Measurements from ENCODE around the gene FRMD4A. TPM values are rescaled to one million over a fixed set of nuclear protein-coding genes. Genes with fewer than 3 reads are reported as not detected.
"Not testable (repeated sequence)": the region's sequence is repeated elsewhere in the genome, so short reads cannot be mapped to it uniquely, and the experiment has no call there.

The FRMD4A gene
- total RNA-seq, 1 experiment from 2014 or later = 8.8 TPM

DNA sequence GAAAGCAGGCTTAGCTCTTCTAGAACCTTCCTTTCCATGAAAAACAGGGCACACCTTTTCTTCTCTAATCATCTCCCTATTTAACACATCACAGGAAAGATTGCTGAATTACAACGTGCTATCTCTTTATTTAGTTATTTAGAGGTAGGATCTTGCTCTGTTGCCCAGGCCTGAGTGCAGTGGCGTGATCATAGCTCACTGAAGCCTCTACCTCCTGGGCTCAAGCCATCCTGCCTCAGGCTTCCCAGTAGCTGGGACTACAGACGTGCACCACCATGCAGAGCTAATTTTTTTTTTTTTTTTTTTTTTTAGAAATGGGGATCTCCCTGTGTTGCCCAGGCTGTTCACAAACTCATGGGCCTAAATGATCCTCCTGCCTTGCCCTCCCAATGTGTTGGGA lies 492.8 kb downstream of the FRMD4A start:
- no peaks in the 10 kb centered on the region for H3K27me3 ChIP-seq
- no peak overlapping the region for H3K4me3 ChIP-seq
- H3K36me3 ChIP-seq = no peaks in the 10 kb centered on the region
- DNase-seq = no peak
- H3K9me3 ChIP-seq = no peaks in the 10 kb centered on the region

DNA sequence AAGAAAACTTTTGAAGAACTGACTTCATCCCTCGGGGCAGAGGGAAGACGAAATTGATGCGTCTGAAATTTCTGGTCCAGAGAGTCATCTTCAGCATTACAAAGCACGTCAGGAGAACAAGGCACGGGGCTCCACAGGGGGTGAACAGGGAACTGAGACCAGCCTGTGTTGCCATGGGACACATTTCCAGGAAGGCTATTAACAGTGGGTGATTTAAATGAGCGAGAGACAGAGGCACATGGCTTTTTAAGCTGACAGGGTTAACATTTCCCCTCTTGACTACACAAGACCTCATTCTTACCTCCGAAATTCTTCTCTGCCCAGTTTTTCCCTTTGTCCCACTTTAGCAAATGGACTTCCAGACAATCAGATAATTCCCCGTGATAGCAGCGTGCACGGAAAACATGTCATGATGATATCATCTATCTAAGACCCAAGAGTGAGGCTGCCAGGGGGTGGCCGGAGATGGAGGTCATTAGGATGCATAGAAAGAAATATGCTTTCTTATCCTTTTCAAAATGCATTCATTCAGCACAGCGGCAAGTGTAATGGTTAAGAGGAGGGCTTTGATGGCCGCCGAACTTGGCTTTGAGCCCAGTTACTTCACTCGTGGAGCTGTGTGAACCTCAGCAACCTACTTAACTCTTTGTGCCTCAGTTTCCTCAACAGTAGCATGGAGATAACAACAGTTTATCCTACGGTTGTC lies 496.0 kb downstream of the FRMD4A start:
- no peak for DNase-seq
- Histone ChIP-seq H3K36me3 (no peaks in the 10 kb centered on the region), H3K9me3 (no peaks in the 10 kb centered on the region), H3K4me3 (no peak overlapping the region), H3K27me3 (no peaks in the 10 kb centered on the region)

DNA sequence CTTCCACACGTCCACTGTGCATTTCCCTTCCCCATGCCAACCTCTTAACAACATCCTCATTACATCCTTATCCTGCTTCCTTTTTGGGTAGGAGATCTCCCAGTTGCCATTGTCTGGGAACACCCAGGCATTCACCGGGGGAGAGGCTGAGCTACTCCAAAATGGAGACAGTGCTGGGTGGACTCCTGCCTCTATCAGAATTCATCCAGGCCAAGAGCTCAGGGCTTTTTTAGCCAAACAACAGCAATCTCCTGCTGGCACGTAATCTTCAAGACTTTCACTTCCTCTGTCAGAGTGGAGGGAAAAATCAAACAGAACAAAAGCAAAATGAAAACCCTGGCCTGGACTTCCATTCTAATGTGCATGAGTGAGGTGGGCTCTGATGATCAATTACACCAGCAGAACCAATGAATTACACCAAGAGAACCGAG lies 499.0 kb downstream of the FRMD4A start:
- Histone ChIP-seq H3K4me3 (no peak overlapping the region), H3K36me3 (no peaks in the 10 kb centered on the region), H3K9me3 (no peaks in the 10 kb centered on the region), H3K27me3 (no peaks in the 10 kb centered on the region)
- no peak for DNase-seq

DNA sequence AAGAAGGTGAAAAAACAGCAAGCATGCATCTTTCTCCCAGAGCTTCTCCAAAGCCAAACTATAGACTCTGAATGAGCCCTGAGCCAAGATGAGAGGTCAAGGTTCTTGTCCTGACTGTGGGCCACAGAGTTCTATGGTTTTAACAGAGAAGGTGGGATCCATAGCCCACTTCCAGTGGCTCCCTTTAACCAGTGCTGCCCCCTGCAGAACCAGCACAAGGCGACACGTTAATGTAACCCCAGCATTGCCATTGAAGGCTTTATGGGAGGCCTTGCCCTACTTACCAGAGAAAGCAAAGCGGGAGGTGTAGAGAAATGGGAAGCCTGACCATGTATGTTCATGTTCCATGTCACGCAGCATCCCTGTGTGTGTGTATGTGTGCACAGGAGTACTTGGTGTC lies 500.3 kb downstream of the FRMD4A start:
- no peaks in the 10 kb centered on the region for H3K9me3 ChIP-seq
- no peaks in the 10 kb centered on the region for H3K27me3 ChIP-seq
- no peaks in the 10 kb centered on the region for H3K36me3 ChIP-seq
- H3K4me3 ChIP-seq = no peak overlapping the region
- no peak for DNase-seq

DNA sequence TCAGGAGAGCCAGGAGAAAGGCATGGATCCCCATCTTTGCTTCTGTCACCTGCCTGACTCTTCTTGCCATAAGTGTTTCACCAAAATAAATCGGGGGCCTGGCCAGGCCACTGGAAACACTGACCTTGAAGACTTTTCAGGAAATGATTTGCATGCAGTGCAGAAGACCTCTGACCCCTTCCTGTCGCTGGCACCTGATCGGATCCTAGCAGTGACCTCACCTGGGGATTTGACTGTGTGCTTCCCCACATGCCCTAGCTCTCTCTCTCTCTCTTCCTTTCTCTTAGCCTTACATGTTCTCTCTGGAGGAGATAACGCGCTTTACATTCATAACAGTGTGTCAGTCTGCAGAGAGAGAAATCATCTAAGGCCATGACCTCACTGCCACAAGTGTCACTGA lies 500.9 kb downstream of the FRMD4A start:
- H3K27me3 ChIP-seq = no peaks in the 10 kb centered on the region

DNA sequence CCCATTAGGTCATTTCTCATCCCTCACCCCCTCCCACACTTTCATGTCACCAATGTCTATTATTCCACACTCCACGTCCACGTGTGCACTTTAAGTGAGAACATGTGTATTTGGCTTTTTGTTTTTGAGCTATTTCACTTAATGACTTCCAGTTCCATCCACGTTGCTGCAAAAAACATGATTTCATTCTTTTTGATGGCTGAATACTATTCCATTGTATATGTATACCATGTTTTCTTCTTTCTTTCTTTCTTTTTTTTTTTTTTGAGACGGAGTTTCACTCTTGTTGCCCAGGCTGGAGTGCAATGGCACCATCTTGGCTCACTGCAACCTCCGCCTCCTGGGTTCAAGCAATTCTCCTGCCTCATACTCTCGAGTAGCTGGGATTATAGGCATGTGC lies 502.4 kb downstream of the FRMD4A start:
- DNase-seq, H3K4me3 ChIP-seq, H3K9me3 ChIP-seq, H3K36me3 ChIP-seq, H3K27me3 ChIP-seq: not testable (repeated sequence)

More for the DNA sequence above, 500.9 kb downstream of the FRMD4A start:
- H3K4me3 ChIP-seq = no peak overlapping the region
- DNase-seq = no peak
- H3K9me3 ChIP-seq = no peaks in the 10 kb centered on the region
- no peaks in the 10 kb centered on the region for H3K36me3 ChIP-seq

DNA sequence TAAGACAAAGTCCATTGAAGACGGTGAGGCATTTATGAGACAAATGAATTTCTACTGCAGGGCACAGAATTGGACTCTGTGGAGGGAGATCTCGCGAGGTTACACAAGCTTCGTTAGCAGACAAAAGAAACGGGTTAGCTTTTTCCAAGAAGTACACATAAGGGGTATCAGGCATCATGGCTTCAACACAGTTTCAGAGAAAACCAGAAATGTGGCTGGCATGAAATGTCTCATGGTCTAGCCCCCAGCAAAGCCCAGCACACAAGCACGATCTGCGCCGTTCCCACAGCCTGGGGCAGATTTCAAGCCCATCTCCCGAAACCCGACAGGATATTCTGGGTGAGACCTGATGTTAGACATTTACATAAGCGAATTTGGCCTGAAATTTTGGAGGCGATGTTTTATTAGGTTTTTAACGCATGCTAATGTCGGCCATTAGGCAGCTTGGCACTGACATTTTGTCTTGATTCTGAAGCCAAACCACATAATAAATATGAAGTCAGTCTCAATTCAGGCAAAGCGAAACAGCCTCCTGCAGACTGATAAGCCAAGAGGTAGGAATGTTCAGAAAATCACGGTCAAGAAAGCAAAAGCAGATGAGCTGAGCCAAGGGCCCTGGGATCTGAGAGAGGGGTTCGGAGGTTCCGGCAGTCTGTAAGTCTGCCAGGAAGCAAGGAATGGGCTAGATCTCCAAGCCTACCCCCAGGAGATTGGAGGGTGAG lies 503.5 kb downstream of the FRMD4A start:
- no peak for DNase-seq
- Histone ChIP-seq H3K27me3 (no peaks in the 10 kb centered on the region), H3K9me3 (no peaks in the 10 kb centered on the region), H3K36me3 (no peaks in the 10 kb centered on the region), H3K4me3 (no peak overlapping the region)

DNA sequence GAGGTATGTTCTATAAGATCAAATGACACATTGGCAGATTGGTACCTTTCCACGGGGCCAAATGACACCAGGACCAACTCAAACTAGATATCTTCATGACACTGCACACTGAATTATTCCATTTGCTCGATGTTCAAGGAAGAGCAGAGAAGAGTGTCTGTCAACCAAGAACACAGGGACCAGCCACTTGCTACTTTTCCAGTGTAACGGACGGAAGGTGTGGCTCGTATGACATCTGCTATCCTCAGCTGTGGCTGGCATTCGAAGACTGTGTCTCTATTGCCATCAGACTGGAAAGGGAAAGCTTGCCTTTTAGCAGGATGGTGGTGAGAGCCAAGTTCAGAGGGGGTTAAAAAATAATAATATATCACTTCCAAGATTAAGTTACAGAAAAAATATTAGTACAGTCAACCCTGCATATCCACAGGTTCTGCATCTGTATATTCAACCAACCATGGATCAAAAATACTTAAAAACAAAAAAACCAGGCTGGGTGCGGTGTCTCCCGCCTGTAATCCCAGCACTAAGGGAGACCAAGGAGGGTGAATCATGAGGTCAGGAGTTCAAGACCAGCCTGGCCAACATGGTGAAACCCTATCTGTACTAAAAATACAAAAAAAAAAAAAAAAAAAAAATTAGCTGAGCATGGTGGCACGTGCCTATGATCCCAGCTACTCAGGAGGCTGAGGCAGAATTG lies 506.9 kb downstream of the FRMD4A start:
- Histone ChIP-seq H3K9me3 (no peaks in the 10 kb centered on the region), H3K36me3 (no peaks in the 10 kb centered on the region), H3K4me3 (no peak overlapping the region), H3K27me3 (no peaks in the 10 kb centered on the region)
- no peak for DNase-seq

DNA sequence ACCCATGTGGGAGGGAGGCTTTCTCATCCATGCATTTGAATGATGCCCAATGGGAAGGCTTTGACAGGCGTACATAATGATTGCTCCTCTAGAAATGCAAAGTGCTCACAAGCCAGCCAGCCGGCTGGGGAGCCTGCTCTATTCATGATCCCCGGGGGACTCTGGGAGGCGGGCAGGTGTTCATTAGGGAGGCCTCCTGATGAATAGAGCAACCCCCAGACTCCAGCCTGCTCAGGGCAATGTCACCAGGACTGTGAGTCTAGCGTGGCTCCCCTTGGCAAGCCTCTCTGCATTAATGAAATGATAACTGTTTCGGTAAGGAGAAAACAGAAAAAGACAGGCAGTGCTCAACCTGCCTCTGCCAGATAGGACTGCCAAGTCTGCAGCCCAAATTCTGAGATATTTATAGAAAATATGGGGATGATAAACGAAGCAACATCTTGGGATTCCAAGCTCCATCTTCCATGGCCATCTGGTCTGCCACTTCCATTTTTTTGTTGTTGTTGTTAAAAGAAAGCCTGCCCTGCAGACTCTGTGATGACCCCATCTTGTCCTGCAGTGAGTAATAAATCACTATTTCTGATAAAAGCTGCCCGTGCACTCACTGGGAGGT lies 507.5 kb downstream of the FRMD4A start:
- no peaks in the 10 kb centered on the region for H3K27me3 ChIP-seq
- no peaks in the 10 kb centered on the region for H3K9me3 ChIP-seq
- no peak for DNase-seq
- no peaks in the 10 kb centered on the region for H3K36me3 ChIP-seq
- H3K4me3 ChIP-seq = no peak overlapping the region

DNA sequence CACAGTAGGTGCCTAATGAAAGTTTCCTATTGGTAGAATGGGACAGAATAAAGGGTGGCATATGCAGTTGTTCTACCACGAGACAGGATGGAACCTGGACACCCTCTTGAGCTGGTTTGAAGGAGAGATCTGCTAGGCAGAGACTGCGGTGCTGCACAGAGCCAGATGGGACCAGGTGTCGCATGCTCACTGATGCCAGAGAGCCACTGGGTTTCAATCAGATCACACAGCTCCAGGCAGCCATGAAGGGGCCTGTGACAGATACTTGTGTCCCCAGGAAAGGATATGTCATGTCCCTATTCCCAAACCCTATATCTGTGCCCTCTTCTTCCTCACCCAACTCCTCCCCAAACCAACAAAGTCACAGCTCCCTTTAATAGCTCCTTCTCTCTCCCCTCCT lies 508.2 kb downstream of the FRMD4A start:
- no peak for DNase-seq
- Histone ChIP-seq H3K4me3 (no peak overlapping the region), H3K36me3 (no peaks in the 10 kb centered on the region), H3K27me3 (no peaks in the 10 kb centered on the region), H3K9me3 (no peaks in the 10 kb centered on the region)

DNA sequence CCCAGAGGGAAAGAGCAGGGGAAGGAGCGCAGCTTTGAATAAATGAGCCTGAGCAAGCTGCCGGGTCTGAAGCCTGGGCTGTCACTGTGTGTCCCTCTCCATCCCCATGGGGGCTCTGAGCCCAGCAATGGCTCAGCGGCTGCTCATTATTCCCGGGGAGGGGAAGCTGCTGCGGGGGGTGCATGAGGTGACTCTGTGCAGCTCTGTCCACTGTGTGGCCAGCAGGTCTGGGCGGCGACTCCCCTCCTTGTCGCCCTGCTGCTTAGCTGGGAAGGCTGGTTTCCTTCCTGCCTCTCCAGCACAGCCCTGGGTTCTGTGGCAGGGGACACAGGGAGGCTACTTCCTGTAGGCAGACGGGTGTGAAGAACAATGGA lies 509.8 kb downstream of the FRMD4A start:
- peaks cover 3% of the 10 kb centered on the region; the same call in 1 of the 2 replicates for H3K9me3 ChIP-seq
- H3K36me3 ChIP-seq = no peaks in the 10 kb centered on the region
- H3K4me3 ChIP-seq = no peak overlapping the region
- no peak for DNase-seq
- no peaks in the 10 kb centered on the region for H3K27me3 ChIP-seq

DNA sequence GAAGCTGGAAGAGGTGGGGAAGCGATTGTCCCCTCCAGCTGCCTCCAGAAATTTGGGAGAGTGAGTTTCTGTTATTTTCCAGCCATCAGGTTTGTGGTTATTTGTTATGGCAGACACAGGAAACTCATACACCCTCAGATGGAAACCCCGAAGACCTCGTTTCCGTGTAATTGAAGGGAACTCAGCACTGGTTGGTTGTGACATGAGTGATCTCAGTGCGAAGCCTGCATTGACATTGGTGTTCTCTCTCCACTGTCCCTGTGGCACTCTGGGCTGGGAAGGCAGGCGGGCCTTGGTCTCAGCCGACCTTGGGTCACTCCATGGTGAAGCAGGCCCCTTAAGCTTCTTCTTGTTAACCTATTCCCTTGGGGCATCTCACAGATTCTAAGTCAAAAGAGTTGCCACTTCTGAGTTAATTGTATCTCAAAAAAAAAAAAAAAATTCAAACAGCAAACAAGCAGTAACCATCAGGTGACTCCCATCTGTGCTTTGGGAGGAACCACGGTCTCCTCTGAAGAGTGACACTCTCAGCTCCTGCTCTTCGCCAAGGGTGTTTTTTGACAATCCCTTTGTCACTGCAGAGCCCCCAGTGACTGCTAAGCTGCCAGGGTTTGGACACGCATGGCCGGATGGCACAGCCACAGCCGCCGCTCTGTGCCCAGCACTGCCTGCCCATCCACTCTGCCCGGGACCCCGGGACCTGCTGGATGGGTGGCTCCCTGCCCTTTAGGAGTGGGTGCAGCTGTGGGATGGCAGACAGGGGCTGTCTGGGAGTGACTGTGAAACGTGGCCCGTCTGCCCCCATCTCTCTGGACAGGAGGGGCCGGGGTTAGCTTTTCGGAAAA lies 510.4 kb downstream of the FRMD4A start:
- no peak overlapping the region for H3K4me3 ChIP-seq
- H3K27me3 ChIP-seq = no peaks in the 10 kb centered on the region
- no peak for DNase-seq
- peaks cover 3% of the 10 kb centered on the region; the same call in 1 of the 2 replicates for H3K9me3 ChIP-seq
- no peaks in the 10 kb centered on the region for H3K36me3 ChIP-seq

DNA sequence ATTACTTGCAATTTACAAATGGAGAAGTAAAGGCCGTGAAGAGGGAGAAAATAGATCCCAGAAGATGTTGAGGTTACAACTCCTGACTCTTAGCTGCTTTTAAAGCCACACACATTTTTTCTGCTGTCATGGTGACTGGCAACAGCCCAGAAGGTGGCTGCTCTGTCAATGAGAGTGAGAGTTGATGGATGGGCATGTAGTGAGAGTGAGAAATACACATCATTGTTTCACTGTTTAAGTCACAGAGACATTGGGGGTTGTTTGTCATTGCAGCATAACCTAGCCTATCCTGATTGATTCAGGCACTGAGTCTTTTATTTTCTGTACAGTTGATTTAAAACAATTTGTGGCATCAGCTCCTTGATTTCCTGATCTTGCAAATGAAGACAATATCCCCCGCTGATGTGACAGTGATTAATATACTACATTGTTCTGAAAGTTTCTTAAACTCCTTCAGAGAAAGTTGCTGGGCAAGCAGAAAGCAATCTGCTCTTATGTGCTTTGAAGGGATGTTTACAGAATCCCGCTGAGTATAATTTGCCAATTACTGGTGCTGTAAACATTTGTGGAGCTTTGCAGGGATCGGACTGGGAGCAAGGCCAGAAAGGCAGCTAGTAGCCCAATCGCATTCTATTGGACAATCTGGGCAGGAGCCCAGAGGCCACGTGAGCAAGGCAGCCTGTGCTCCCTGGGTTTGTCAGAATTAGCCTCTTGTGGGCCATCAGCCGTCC lies 514.4 kb downstream of the FRMD4A start:
- DNase-seq = peak; percentile 97
- Histone ChIP-seq H3K27me3 (no peaks in the 10 kb centered on the region), H3K36me3 (no peaks in the 10 kb centered on the region), H3K9me3 (peaks cover 3% of the 10 kb centered on the region; the same call in 1 of the 2 replicates), H3K4me3 (no peak overlapping the region)

DNA sequence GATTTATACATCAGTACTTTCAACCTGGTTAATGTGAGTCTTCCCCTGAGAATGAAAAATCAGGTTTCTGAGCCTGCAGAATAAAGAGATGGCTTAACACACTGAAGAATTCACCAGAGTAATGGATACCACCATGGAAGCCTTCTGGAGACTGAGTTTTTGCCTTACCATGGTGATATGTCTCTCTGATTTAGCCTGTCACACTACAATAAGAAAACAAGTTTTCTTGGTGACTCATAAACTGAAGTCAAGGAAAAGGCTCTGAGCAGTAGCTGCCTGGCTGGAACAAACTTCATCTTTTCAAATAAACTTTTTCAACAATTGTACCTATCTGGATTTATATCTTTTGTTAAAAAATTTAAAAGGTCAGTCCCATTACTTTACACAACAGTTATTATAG lies 515.0 kb downstream of the FRMD4A start:
- H3K4me3 ChIP-seq = no peak overlapping the region
- peaks cover 3% of the 10 kb centered on the region; the same call in 1 of the 2 replicates for H3K9me3 ChIP-seq
- no peaks in the 10 kb centered on the region for H3K36me3 ChIP-seq
- no peaks in the 10 kb centered on the region for H3K27me3 ChIP-seq
- no peak for DNase-seq

DNA sequence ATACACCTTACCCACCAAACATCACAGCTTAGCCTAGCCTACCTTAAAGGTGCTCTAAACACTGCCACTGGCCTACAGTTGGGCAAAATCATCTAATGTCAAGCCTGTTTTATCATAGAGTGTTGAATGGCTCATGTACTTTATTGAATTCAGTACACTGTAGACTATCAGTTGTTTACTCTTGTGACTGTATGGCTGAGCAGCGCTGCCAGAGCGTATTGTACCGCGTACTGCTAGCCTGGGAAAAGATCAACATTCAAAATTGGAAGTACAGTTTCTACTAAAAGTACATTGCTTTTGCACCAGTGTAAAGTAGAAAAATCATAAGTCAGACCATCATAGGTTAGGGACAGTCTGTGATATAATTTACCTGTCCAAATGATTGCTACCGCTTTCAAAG lies 517.2 kb downstream of the FRMD4A start:
- Histone ChIP-seq H3K27me3 (no peaks in the 10 kb centered on the region), H3K36me3 (no peaks in the 10 kb centered on the region), H3K4me3 (no peak overlapping the region), H3K9me3 (peaks cover 3% of the 10 kb centered on the region; the same call in 1 of the 2 replicates)
- DNase-seq = no peak

DNA sequence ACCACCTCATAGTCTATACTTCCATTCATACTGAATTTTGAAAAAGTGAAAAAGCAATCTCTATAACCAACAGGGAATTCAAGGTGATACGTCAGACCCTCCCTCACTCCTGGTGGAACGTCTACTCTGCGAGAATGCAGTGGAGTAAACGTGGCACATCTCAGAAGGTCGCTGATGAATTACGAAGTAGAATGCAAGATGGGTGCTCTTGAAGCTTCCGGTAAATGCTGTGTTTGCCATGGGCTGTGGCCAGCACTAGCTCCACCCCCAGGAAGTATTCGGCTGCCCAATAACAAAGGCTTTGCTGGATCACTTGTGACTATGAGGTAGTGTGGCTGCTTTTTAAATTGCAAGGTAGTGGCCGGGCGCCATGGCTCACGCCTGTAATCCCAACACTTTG lies 517.9 kb downstream of the FRMD4A start:
- DNase-seq = no peak
- H3K36me3 ChIP-seq = no peaks in the 10 kb centered on the region
- H3K27me3 ChIP-seq = no peaks in the 10 kb centered on the region
- H3K9me3 ChIP-seq = peaks cover 3% of the 10 kb centered on the region; the same call in 1 of the 2 replicates
- H3K4me3 ChIP-seq = no peak overlapping the region
